Measurements from ENCODE around the gene SYNGAP1. TPM values are rescaled to one million over a fixed set of nuclear protein-coding genes. Genes with fewer than 3 reads are reported as not detected.

Gene SYNGAP1
- total and polyA plus RNA-seq, 2 of the 4 experiments (the other 2 are of a cell fraction) = 1.4 to 17.0 TPM

DNA sequence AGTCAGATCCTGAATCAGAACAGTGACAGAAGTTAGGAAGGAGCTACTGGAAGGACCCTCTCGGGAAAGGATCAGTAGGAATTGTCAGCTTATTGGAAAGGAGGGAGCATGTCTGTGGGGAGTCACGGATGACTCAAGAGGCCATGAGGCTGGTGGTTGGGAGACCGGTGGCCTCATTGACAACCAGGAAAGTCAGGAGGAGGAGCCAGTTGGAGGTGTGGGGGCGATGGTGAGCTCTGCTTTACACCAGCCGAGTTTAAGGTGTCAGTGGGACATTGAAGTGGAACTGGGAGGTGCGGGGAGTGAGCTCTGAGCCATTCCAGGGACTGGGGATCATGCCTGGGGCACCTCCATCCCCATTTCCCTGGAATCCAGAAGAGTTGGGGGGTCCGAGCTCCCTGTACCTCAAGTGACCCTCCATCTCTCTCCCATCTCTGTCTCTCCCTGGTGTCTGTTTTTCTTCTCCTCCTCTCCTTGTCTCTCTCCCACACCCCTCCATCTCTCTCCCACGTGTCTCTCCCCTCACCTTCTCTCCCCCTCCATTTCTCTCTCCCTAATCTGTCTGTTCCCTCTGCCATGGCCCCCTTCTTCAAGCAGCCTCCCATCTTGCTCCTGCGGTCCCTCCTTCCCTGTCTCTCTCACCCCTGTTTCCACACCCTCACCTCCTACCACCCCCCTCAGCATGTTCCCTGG, 20.2 kb downstream of the SYNGAP1 start:
- intact Hi-C loops (cut with micrococcal nuclease) = no loop called here
- Histone ChIP-seq H3K27ac (ENCODE audit: insufficient read depth, low read length) (no peak overlapping the region), H2AK5ac (ENCODE audit: low read depth, low read length) (no peak overlapping the region), H3K56ac (ENCODE audit: extremely low read depth, insufficient read depth, low read length) (no peak overlapping the region), H3K4me3 (ENCODE audit: insufficient read depth, low read depth, low read length) (no peak overlapping the region), H4K20me1 (ENCODE audit: insufficient read depth, low read length) (no peaks in the 10 kb centered on the region), H3K79me1 (ENCODE audit: low read depth in 1 of 2, low read length in 2 of 2) (peaks cover 5 to 9% of the 10 kb centered on the region in 2 experiments), H3K9me1 (ENCODE audit: insufficient read depth, low read length) (peaks cover 3% of the 10 kb centered on the region; the same call in 1 of the 2 replicates), H3K23ac (ENCODE audit: low read depth, low read length) (no peak overlapping the region), H4K8ac (ENCODE audit: low read depth in 2 of 2, low read length in 2 of 2) (no peak overlapping the region), H2BK15ac (ENCODE audit: low read depth, low read length) (no peak overlapping the region), H3K14ac (replicated peaks; ENCODE audit: low read depth, low read length) (no peak overlapping the region), H3K4ac (ENCODE audit: low read depth, low read length) (no peak overlapping the region), H3K36me3 (ENCODE audit: control insufficient read depth, insufficient read depth, low read length) (peaks cover 73% of the 10 kb centered on the region), H3K9me3 (ENCODE audit: control insufficient read depth, insufficient read depth, low read length) (no peaks in the 10 kb centered on the region), H2AFZ (replicated peaks; ENCODE audit: low read length, poor library complexity) (no peak overlapping the region), H2BK120ac (ENCODE audit: low read depth, low read length) (no peak overlapping the region), H3K27me3 (ENCODE audit: control insufficient read depth, insufficient read depth, low read length) (no peaks in the 10 kb centered on the region), H3K4me1 (ENCODE audit: control insufficient read depth, insufficient read depth, low read length) (no peaks in the 10 kb centered on the region), H3K9ac (ENCODE audit: low read depth, low read length) (no peak overlapping the region), H4K5ac (ENCODE audit: low read depth, low read length) (no peak overlapping the region), H2BK5ac (ENCODE audit: low read depth, low read length, poor library complexity, severe bottlenecking) (no peak overlapping the region), H2BK20ac (ENCODE audit: low read depth, low read length) (no peak overlapping the region), H2AK9ac (replicated peaks; ENCODE audit: low read depth, low read length, poor library complexity) (no peak overlapping the region), H4K91ac (ENCODE audit: insufficient read depth, low read depth, low read length) (no peak overlapping the region), H3K4me2 (ENCODE audit: low read depth, low read length) (no peak overlapping the region), H3K18ac (ENCODE audit: low read depth, low read length) (no peak overlapping the region)
- BruUV-seq (replicated peaks) = no TSS peak
- no peak for ATAC-seq (ENCODE audit: low read depth)
- dilution Hi-C loops (cut with HindIII; ENCODE audit: low sequenced_read_pairs, unreplicated experiment) = no loop called here
- POLR2A ChIA-PET (ENCODE audit: unreplicated experiment) = no interaction called here
- TF ChIP-seq MAZ (IDR thresholded peaks at IDR 0.05; ENCODE audit: borderline replicate concordance, low read depth, low read length) (no peak), RCOR1 (IDR thresholded peaks at IDR 0.05; ENCODE audit: insufficient replicate concordance, low read length) (no peak), CEBPB (IDR thresholded peaks at IDR 0.05; ENCODE audit: low read depth, low read length) (no peak), MAFK (IDR thresholded peaks at IDR 0.05; ENCODE audit: low read depth, low read length) (no peak), CTCF (conservative IDR thresholded peaks at IDR 0.05; ENCODE audit: low read depth, low read length) (no peak), NFE2L2 (IDR thresholded peaks at IDR 0.05; ENCODE audit: low read depth, low read length) (no peak), MXI1 (IDR thresholded peaks at IDR 0.05; ENCODE audit: borderline replicate concordance, low read depth, low read length) (no peak), CHD1 (IDR thresholded peaks at IDR 0.05; ENCODE audit: low read depth, low read length) (no peak), RFX5 (IDR thresholded peaks at IDR 0.05; ENCODE audit: low read depth, low read length) (no peak), SMC3 (IDR thresholded peaks at IDR 0.05; ENCODE audit: low read depth, low read length) (no peak), POLR2A (IDR thresholded peaks at IDR 0.05; ENCODE audit: low read depth, low read length) (no peak), FOS (IDR thresholded peaks at IDR 0.05; ENCODE audit: low read depth, low read length) (no peak), RAD21 (IDR thresholded peaks at IDR 0.05; ENCODE audit: low read length) (no peak), BHLHE40 (IDR thresholded peaks at IDR 0.05; ENCODE audit: low read depth, low read length) (no peak)
- TF ChIP-seq, protein P1, sequence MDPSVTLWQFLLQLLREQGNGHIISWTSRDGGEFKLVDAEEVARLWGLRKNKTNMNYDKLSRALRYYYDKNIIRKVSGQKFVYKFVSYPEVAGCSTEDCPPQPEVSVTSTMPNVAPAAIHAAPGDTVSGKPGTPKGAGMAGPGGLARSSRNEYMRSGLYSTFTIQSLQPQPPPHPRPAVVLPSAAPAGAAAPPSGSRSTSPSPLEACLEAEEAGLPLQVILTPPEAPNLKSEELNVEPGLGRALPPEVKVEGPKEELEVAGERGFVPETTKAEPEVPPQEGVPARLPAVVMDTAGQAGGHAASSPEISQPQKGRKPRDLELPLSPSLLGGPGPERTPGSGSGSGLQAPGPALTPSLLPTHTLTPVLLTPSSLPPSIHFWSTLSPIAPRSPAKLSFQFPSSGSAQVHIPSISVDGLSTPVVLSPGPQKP (IDR thresholded peaks at IDR 0.05; ENCODE audit: borderline replicate concordance, low read depth, low read length) = no peak
- TF ChIP-seq, protein P2, sequence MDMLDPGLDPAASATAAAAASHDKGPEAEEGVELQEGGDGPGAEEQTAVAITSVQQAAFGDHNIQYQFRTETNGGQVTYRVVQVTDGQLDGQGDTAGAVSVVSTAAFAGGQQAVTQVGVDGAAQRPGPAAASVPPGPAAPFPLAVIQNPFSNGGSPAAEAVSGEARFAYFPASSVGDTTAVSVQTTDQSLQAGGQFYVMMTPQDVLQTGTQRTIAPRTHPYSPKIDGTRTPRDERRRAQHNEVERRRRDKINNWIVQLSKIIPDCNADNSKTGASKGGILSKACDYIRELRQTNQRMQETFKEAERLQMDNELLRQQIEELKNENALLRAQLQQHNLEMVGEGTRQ (IDR thresholded peaks at IDR 0.05; ENCODE audit: low read depth, low read length) = no peak
- CTCF ChIA-PET = no interaction called here
- in situ Hi-C loops (cut with MboI; ENCODE audit: low sequenced_read_pairs) = no loop called here
- peak; percentile 38 for DNase-seq
- 78% methylated on average over 3 of the region's 9 CpGs; no CpG with 5 or more reads in 1 of the 2 experiments for WGBS, 2 experiments (ENCODE audit: extremely low coverage in 2 of 2, insufficient read length in 1 of 2)
